ENCODE results near the gene COL25A1.

GRCh38 chr4:109278594-109279031 is 23.8 kb downstream of the COL25A1 start:
- TF ChIP-seq ZNF274 (IDR thresholded peaks at IDR 0.05; ENCODE audit: low read depth, low read length) (no peak), CTCF (IDR thresholded peaks at IDR 0.05 in 2 of 3, conservative IDR thresholded peaks at IDR 0.05 in 1 of 3; ENCODE audit: borderline replicate concordance in 1 of 3, insufficient read depth in 1 of 3, low read depth in 2 of 3, low read length in 2 of 3) (no peak), EZH2 (IDR thresholded peaks at IDR 0.05) (no peak), TCF7L2 (IDR thresholded peaks at IDR 0.05; ENCODE audit: borderline replicate concordance, extremely low read depth, insufficient read depth, insufficient read length) (no peak), YY1 (IDR thresholded peaks at IDR 0.05; ENCODE audit: extremely low read depth, insufficient replicate concordance, low read depth, low read length) (no peak)
